ENCODE results near the gene FGF18.

The FGF18 gene

DNA sequence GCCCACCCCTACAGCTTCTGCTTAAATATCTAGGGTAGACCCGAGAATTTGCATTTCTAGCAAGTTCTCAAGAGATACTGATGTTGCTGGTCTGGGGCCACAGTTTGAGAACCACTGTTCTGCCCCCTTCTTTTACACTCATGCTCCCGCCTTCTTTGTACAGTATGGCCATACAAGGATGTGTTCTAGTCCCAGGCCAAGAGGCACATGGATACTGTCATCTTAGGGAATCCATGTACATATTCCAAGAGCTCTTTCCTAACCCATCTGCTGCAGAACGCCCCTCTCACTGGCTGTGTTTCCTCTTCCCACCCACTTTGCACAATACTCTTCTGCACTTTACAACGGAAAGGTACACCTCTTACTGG is 44.4 kb downstream of the FGF18 start:
- no peak overlapping the region for H3K27ac ChIP-seq
- DNase-seq (ENCODE audit: low spot score), result no peak
- TF ChIP-seq, protein P1, sequence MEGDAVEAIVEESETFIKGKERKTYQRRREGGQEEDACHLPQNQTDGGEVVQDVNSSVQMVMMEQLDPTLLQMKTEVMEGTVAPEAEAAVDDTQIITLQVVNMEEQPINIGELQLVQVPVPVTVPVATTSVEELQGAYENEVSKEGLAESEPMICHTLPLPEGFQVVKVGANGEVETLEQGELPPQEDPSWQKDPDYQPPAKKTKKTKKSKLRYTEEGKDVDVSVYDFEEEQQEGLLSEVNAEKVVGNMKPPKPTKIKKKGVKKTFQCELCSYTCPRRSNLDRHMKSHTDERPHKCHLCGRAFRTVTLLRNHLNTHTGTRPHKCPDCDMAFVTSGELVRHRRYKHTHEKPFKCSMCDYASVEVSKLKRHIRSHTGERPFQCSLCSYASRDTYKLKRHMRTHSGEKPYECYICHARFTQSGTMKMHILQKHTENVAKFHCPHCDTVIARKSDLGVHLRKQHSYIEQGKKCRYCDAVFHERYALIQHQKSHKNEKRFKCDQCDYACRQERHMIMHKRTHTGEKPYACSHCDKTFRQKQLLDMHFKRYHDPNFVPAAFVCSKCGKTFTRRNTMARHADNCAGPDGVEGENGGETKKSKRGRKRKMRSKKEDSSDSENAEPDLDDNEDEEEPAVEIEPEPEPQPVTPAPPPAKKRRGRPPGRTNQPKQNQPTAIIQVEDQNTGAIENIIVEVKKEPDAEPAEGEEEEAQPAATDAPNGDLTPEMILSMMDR (IDR thresholded peaks at IDR 0.05), result no peak
- no peak overlapping the region for H3K4me3 ChIP-seq

GRCh38 chr5:171464829-171465228 is 45.4 kb downstream of the FGF18 start:
- Histone ChIP-seq H3K27ac (no peak overlapping the region), H3K4me3 (no peak overlapping the region)
- no peak for DNase-seq (ENCODE audit: low spot score)
- TF ChIP-seq, protein P1 (IDR thresholded peaks at IDR 0.05), result no peak

- TF ChIP-seq, protein P1 (IDR thresholded peaks at IDR 0.05), result no peak
- H3K4me3 ChIP-seq, result no peak overlapping the region
- no peak for DNase-seq (ENCODE audit: low spot score)
Measured at GRCh38 chr5:171467107-171467506, 47.7 kb downstream of the FGF18 start.

GRCh38 chr5:171469326-171469725 is 49.9 kb downstream of the FGF18 start:
- no peak for DNase-seq (ENCODE audit: low spot score)
- H3K4me3 ChIP-seq, result no peak overlapping the region
- TF ChIP-seq, protein P1 (IDR thresholded peaks at IDR 0.05), result no peak
- H3K27ac ChIP-seq, result no peak overlapping the region

More at GRCh38 chr5:171467107-171467506, 47.7 kb downstream of the FGF18 start:
- no peak overlapping the region for H3K27ac ChIP-seq

GRCh38 chr5:171470420-171470819 is 51.0 kb downstream of the FGF18 start:
- H3K4me3 ChIP-seq, result no peak overlapping the region
- no peak overlapping the region for H3K27ac ChIP-seq
- DNase-seq (ENCODE audit: low spot score), result no peak
- TF ChIP-seq, protein P1 (IDR thresholded peaks at IDR 0.05), result no peak

- Histone ChIP-seq H3K4me3 (no peak overlapping the region), H3K27ac (no peak overlapping the region)
- TF ChIP-seq, protein P1 (IDR thresholded peaks at IDR 0.05), result no peak
- DNase-seq (ENCODE audit: low spot score), result no peak
Measured at GRCh38 chr5:171474230-171474813, 54.9 kb downstream of the FGF18 start.

DNA sequence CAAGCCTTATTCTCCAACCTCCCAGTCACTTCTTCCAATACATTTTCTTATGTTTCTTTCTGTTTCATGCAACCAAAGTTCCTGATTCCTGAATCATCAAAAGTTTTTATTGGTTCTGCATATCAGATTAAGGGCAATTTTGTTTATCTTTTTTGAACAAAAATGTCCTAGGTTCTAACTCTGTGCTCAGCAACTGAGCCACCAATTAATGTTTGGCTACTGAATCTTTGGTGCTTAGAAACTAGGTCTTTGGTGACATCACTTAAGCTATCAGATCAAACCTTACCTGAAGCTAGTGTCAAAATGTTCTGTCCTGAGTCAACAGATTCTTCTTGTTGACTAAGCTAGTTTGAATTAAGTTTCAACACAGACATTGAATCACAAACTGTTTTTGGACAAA is 56.1 kb downstream of the FGF18 start:
- DNase-seq (ENCODE audit: low spot score), result no peak
- Histone ChIP-seq H3K4me3 (no peak overlapping the region), H3K27ac (no peak overlapping the region)
- TF ChIP-seq, protein P1 (IDR thresholded peaks at IDR 0.05), result no peak

Data from coronary artery (tissue), 2 donors.